ENCODE measurements around the gene EYA2.
A peak's percentile ranks its signal among the peaks of the same experiment; 100 is the strongest.

The EYA2 gene

GRCh38 chr20:46984405-46984804 lies 89.8 kb downstream of the EYA2 start:
- no peak for DNase-seq

GRCh38 chr20:46985250-46985649 lies 90.6 kb downstream of the EYA2 start:
- DNase-seq: no peak

- no peak for DNase-seq
Measured at GRCh38 chr20:46985671-46986070, 91.0 kb downstream of the EYA2 start.

GRCh38 chr20:46987001-46987400 lies 92.4 kb downstream of the EYA2 start:
- no peak for DNase-seq

GRCh38 chr20:46990017-46990595 lies 95.5 kb downstream of the EYA2 start:
- peak in 1 of 5 donors; percentile 93 for DNase-seq

GRCh38 chr20:46990596-46991104 lies 96.0 kb downstream of the EYA2 start:
- no peak for DNase-seq

GRCh38 chr20:46991168-46991567 lies 96.5 kb downstream of the EYA2 start:
- DNase-seq: no peak

GRCh38 chr20:46991880-46992639 lies 97.4 kb downstream of the EYA2 start:
- no peak for DNase-seq

GRCh38 chr20:46992640-46993035 lies 98.0 kb downstream of the EYA2 start:
- DNase-seq: no peak

- no peak for DNase-seq
Measured at GRCh38 chr20:46993465-46994095, 98.9 kb downstream of the EYA2 start.

- DNase-seq: peak in 2 of 5 donors; percentile 9 to 92
Measured at GRCh38 chr20:46994341-46994740, 99.7 kb downstream of the EYA2 start.

GRCh38 chr20:46995561-46996142 lies 101.0 kb downstream of the EYA2 start:
- no peak for DNase-seq

- no peak for DNase-seq
Measured at GRCh38 chr20:46997187-46997586, 102.5 kb downstream of the EYA2 start.

- DNase-seq: no peak
Measured at GRCh38 chr20:46998477-46999240, 104.0 kb downstream of the EYA2 start.

- no peak for DNase-seq
Measured at GRCh38 chr20:46999801-47000465, 105.3 kb downstream of the EYA2 start.

- peak in 1 of 5 donors; percentile 46 for DNase-seq
Measured at GRCh38 chr20:47003223-47003622, 108.6 kb downstream of the EYA2 start.

GRCh38 chr20:47004179-47004578 lies 109.5 kb downstream of the EYA2 start:
- no peak for DNase-seq

- DNase-seq: no peak
Measured at GRCh38 chr20:47007826-47008655, 113.4 kb downstream of the EYA2 start.

GRCh38 chr20:47008842-47009518 lies 114.3 kb downstream of the EYA2 start:
- no peak for DNase-seq

- DNase-seq: no peak
Measured at GRCh38 chr20:47009784-47010183, 115.1 kb downstream of the EYA2 start.

GRCh38 chr20:47011984-47012383 lies 117.3 kb downstream of the EYA2 start:
- DNase-seq: no peak
